Subcutaneous adipose tissue (tissue), 4 donors: ENCODE data around the gene PBOV1. TPM values are rescaled to one million over a fixed set of nuclear protein-coding genes. Genes with fewer than 3 reads are reported as not detected.

Source experiments
- CTCF ChIP-seq: fragments of 450-650 bp; IDR thresholded peaks from one replicate; pipeline ENCODE4 v1.5.1; 2016; ENCODE audit warnings: low read depth, mild to moderate bottlenecking, control low read depth, antibody characterized with exemption, moderate library complexity
- total RNA-seq, 4 donors: library from RNA; depleted of rRNA; stranded (reverse); fragments of >200 nt; gene quantifications; one replicate each; pipeline ENCODE4 v1.1.0, GENCODE V29; 2016

PBOV1 gene
- total RNA-seq, 4 donors from 2014 or later = not detected

DNA sequence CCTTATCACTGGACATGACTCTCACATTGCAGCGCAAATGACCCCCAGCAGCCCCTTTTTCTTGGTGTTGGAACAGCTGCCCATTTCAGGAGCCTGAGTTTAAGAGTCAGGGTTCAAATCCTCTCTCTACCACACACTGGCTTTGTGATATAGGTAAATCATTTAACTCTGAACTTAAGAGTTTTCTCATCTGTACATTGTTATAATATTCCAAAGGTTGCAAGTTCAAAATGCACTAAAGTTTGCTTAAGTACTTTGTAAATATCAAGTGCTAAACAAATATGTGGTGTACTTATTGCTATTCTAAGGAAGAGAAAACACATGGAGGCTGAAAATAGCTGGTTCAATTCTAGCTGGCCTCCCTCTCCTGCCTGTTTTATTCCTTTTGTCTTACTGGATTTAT lies 39.3 kb upstream of the PBOV1 start:
- TF ChIP-seq CTCF = no peak

- TF ChIP-seq CTCF = no peak
Observed at GRCh38 chr6:138255443-138255842, 37.2 kb upstream of the PBOV1 start.

DNA sequence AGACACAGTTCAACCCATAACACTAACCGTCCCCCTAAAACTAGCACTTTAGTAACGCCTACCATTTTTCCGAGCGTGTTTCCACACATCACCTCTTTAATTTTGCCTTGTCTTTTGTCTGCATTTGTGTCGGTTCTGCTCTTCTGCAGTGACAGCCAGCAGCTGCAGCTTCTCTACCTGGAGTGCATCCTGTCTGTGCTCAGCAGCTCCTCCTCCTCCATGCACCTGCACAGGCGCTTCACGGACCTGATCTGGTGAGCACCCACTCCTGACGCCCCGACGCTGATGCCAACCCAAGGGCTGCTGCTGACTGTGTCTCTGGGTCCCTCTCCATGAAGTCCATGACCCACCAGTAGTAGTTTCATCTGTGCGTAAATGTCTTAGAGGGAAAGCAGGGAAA lies 35.4 kb upstream of the PBOV1 start:
- no peak for TF ChIP-seq CTCF

DNA sequence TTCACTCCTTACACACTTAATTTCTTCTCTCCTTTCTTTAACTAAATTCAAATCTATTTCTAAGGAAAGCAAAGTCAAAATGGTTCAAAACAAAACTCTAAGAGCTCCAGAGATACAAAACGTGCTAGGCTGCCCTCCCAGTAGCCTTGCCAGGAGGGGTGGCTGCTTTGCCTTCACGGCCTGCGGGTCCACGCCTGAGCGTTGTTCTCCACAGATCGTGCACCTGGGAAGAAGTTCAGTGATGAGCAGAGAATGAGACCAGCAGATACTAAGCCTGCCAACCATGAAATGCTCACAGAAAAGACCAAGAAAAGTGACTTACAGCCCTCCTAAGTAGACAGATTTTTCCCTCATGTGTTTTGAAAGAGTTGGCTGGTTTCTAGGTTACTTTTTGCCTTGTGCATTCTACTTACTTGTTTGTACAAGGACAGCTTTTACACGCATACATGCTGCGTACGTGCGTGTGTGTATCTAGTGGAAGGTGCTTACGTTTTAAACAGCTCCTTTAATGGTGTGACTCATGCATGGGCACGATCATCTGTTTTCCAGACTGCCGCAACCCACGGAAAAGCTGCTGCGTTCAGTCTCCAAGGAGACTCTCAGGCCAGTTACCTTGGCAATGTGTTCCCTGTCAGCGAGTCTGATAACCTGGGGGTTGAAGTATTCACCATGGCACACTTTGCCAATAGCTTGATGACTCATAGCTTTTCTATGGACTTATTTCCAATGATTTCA lies 32.4 kb upstream of the PBOV1 start:
- TF ChIP-seq CTCF = no peak

DNA sequence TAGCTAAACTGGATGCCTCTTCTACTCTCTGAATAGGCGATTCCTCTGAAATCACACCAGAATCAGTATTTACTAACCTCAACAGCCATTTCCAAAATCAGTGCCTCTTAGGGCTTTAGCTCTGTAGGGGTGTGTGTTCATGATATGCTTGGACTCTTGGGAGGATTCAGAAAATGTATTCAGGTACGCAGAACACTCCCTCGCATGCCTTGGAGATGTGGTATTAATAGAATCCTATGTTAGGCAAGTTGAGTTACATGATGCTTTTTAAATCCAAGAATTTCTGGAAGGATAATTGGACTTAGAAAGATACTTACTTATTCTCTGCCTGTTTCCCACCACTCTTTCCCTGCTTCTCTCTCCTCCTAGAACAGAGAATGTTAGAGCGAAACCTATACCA lies 31.8 kb upstream of the PBOV1 start:
- TF ChIP-seq CTCF = no peak

DNA sequence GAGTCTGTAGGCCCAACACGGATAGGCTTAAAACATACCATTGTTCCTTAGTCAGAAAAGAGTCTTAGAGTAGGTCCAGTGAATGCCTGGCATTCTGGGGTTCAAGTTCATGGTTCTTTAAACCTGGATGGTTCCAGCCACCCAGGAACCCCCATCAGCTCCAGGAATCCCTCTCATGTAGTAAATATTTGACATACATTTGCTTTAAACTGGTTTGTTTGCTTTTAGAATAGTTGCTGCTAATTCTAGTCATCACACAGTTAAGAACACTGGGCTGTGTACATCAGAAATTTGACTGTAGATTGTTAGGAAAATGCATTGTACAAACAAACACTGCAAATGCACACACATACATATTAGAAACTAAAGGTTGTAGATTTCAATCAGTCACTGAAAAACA lies 30.6 kb upstream of the PBOV1 start:
- TF ChIP-seq CTCF = no peak

DNA sequence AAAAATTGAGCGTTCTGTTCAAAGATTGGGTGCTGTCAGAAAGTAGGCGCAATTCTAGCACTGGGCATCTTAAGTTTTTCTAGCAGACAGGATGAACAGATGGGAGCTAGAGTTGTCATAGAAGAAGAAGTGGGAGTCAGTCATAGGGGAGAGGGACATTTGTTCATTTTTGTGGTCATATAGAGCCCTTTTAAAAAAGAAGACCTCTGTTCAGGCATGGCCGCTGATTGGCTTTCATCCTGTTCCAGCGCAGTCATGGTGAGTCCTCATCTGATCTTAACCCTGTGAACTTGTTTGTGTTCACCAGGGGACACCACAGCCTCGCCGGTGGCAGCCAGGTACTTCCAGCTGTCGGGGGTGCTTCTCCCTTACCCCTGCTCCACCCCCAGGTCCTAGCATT lies 29.7 kb upstream of the PBOV1 start:
- no peak for TF ChIP-seq CTCF
